BLaER1 (cell line): Measurements from ENCODE around the gene TMEM184C.

Experiments used
- H3K27ac ChIP-seq: shearing (Covaris generic); formaldehyde crosslinking; 2 replicates; pipeline ENCODE4 v1.8.1; 2022
- H3K27me3 ChIP-seq: shearing (Covaris generic); formaldehyde crosslinking; 2 replicates; pipeline ENCODE4 v1.8.1; 2022
- H3K36me3 ChIP-seq: shearing (Covaris generic); formaldehyde crosslinking; 2 replicates; pipeline ENCODE4 v1.8.1; 2022
- H3K4me1 ChIP-seq: shearing (Covaris generic); formaldehyde crosslinking; 2 replicates; pipeline ENCODE4 v1.8.1; 2022
- H3K4me2 ChIP-seq: shearing (Covaris generic); formaldehyde crosslinking; 2 replicates; pipeline ENCODE4 v1.8.1; 2022
- H3K4me3 ChIP-seq: shearing (Covaris generic); formaldehyde crosslinking; 2 replicates; pipeline ENCODE4 v1.8.1; 2022
- H3K9ac ChIP-seq: shearing (Covaris generic); formaldehyde crosslinking; 2 replicates; pipeline ENCODE4 v1.8.1; 2022
- H3K9me3 ChIP-seq: shearing (Covaris generic); formaldehyde crosslinking; 2 replicates; pipeline ENCODE4 v1.8.1; 2022
- H4K20me1 ChIP-seq: shearing (Covaris generic); formaldehyde crosslinking; 2 replicates; pipeline ENCODE4 v1.8.1; 2022
- Cebpa-rat ChIP-seq: shearing (Covaris generic); IDR thresholded peaks from 2 replicates; pipeline ENCODE4 v1.8.1; 2022

TMEM184C gene

GRCh38 chr4:147583876-147584275 lies 33.3 kb upstream of the TMEM184C start:
- Histone ChIP-seq H3K4me1 (no peaks in the 10 kb centered on the region), H3K9me3 (peaks cover 8% of the 10 kb centered on the region), H3K27ac (no peak overlapping the region), H3K9ac (no peak overlapping the region), H3K4me3 (no peak overlapping the region), H3K36me3 (no peaks in the 10 kb centered on the region), H3K27me3 (no peaks in the 10 kb centered on the region), H3K4me2 (no peak overlapping the region), H4K20me1 (no peaks in the 10 kb centered on the region)
- TF ChIP-seq Cebpa-rat = no peak

DNA sequence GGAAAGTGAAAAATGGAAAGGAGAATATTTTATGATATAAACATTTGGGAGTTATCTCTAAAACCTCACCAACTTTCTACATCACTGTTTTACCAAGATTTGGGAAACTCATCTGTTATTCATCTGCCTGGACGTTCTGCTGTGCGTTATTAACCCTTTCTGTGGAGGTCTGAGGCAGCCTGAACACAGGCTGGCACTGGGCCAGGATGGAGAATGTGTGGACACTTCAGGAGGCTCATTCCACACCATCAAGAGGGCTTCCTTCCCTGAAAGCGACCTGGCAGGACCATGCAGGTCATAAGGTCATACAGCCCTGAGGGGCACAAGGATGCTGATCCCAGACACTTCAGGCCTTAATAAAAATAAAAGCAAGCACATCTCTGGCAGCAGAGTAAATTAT lies 31.2 kb upstream of the TMEM184C start:
- Histone ChIP-seq H3K9me3 (peaks cover 8% of the 10 kb centered on the region), H3K27ac (no peak overlapping the region), H4K20me1 (no peaks in the 10 kb centered on the region), H3K4me2 (no peak overlapping the region), H3K9ac (no peak overlapping the region), H3K27me3 (no peaks in the 10 kb centered on the region), H3K4me1 (no peaks in the 10 kb centered on the region), H3K36me3 (no peaks in the 10 kb centered on the region), H3K4me3 (no peak overlapping the region)
- no peak for TF ChIP-seq Cebpa-rat

DNA sequence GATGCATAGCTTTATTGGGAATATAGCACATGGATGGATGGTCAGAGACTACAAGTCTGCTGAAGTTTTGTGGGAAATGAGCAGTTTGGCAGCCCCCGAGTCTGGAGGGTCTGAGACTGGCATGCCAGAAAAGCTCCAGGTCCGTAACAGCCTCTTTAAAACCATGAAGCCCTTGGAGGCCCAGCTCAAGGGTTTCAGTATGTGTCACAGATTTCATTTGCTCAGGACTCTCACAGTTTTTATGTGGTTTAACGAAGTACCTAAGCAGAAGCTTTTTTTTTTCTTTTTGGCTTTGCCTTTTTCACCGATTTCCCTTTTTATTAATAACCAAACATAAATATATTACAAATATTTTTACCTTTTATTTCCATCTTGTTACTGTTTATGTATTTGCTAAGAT lies 30.6 kb upstream of the TMEM184C start:
- Histone ChIP-seq H4K20me1 (no peaks in the 10 kb centered on the region), H3K27me3 (no peaks in the 10 kb centered on the region), H3K9me3 (peaks cover 8% of the 10 kb centered on the region), H3K4me1 (no peaks in the 10 kb centered on the region), H3K9ac (no peak overlapping the region), H3K4me2 (no peak overlapping the region), H3K4me3 (no peak overlapping the region), H3K27ac (no peak overlapping the region), H3K36me3 (no peaks in the 10 kb centered on the region)
- TF ChIP-seq Cebpa-rat = no peak

GRCh38 chr4:147587041-147587440 lies 30.2 kb upstream of the TMEM184C start:
- H3K9me3 ChIP-seq = peaks cover 8% of the 10 kb centered on the region
- no peaks in the 10 kb centered on the region for H3K27me3 ChIP-seq
- TF ChIP-seq Cebpa-rat = no peak
- H3K27ac ChIP-seq = no peak overlapping the region
- H3K4me1 ChIP-seq = no peaks in the 10 kb centered on the region
- no peak overlapping the region for H3K9ac ChIP-seq
- H3K36me3 ChIP-seq = no peaks in the 10 kb centered on the region
- H3K4me2 ChIP-seq = no peak overlapping the region
- no peaks in the 10 kb centered on the region for H4K20me1 ChIP-seq
- no peak overlapping the region for H3K4me3 ChIP-seq

DNA sequence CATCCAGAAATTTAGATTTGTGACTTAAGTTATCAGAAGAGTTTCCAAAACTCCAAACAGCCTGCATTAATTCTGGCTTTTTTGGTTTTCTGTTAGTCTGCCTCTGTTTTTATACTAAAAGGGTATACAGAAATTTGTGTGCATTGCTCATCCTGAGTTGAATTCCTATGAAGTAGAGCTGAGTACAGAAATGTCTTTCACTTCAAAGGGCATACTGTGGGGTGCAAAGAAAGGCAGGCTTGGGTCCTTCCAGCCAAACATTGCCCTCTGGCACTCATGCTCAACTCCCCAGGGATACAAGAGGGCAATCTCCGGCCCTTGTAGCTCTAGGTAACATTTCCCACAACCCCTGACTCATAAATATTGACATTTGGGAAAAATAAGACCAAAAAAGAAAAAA lies 27.6 kb upstream of the TMEM184C start:
- no peak overlapping the region for H3K4me2 ChIP-seq
- no peak overlapping the region for H3K27ac ChIP-seq
- no peak for TF ChIP-seq Cebpa-rat
- H4K20me1 ChIP-seq = no peaks in the 10 kb centered on the region
- peaks cover 1% of the 10 kb centered on the region for H3K9me3 ChIP-seq
- H3K27me3 ChIP-seq = no peaks in the 10 kb centered on the region
- no peaks in the 10 kb centered on the region for H3K36me3 ChIP-seq
- H3K4me3 ChIP-seq = no peak overlapping the region
- no peak overlapping the region for H3K9ac ChIP-seq
- no peaks in the 10 kb centered on the region for H3K4me1 ChIP-seq

DNA sequence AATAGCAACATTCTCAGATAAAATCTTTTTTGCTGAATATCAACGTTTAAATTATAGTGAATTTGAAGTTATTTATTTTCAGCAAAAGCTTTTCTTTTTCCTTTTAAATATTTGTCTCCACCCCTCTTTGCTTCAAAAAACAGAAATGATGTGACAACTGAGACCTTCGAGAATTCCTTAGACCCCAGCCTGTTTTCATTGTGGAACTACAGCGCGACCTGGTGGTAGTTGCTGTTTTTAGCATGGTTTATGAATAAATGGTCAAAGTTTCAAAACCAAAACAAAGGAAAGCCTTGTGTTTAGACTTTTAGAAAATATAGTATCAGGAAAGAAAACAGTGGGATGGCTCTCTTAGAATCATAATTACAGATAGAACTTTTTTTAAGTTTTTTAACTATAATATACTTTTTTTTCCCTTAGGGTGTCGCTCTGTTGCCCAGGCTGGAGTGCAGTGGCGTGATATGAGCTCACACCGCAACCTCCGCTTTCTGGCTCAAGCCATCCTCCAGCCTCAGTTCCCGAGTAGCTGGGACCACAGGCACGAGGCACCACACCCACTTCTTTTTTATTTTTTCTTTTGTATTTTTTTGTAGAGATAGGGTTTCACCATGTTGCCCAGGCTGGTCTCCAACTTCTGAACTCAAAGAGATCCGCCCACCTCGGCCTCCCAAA lies 26.8 kb upstream of the TMEM184C start:
- TF ChIP-seq Cebpa-rat = no peak
- H3K9ac ChIP-seq = no peak overlapping the region
- no peaks in the 10 kb centered on the region for H3K36me3 ChIP-seq
- H3K4me3 ChIP-seq = no peak overlapping the region
- no peaks in the 10 kb centered on the region for H3K4me1 ChIP-seq
- no peaks in the 10 kb centered on the region for H3K27me3 ChIP-seq
- no peak overlapping the region for H3K4me2 ChIP-seq
- H4K20me1 ChIP-seq = no peaks in the 10 kb centered on the region
- no peaks in the 10 kb centered on the region for H3K9me3 ChIP-seq
- H3K27ac ChIP-seq = no peak overlapping the region

GRCh38 chr4:147591106-147591505 lies 26.1 kb upstream of the TMEM184C start:
- H3K9me3 ChIP-seq = no peaks in the 10 kb centered on the region

GRCh38 chr4:147594107-147594506 lies 23.1 kb upstream of the TMEM184C start:
- no peak overlapping the region for H3K27ac ChIP-seq
- no peak for TF ChIP-seq Cebpa-rat

More at GRCh38 chr4:147591106-147591505, 26.1 kb upstream of the TMEM184C start:
- Histone ChIP-seq H3K9ac (no peak overlapping the region), H3K4me1 (no peaks in the 10 kb centered on the region), H3K4me3 (no peak overlapping the region), H3K27ac (no peak overlapping the region), H3K4me2 (no peak overlapping the region), H4K20me1 (no peaks in the 10 kb centered on the region), H3K27me3 (no peaks in the 10 kb centered on the region), H3K36me3 (no peaks in the 10 kb centered on the region)
- TF ChIP-seq Cebpa-rat = no peak

DNA sequence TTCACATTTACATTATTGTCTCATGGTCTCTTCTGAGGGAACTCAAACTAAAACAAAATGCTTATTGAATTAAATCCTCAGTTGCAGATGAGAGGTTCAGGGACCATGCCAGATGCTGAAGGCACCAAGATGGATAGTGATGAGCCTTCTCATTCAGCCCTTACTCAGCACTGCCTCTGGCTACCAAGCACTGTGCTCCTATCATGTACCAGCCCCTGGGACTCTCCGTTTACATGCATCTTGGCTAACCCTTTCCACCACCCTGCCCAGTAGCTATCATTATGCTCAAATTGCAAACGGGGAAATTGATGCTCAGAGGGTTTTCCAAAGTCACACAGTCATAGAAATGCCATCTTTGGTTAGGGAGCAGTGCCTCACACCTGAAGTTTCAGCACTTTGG lies 22.6 kb upstream of the TMEM184C start:
- H3K27ac ChIP-seq = no peak overlapping the region
- no peak overlapping the region for H3K4me3 ChIP-seq
- no peak overlapping the region for H3K9ac ChIP-seq
- H3K4me1 ChIP-seq = no peaks in the 10 kb centered on the region
- no peak overlapping the region for H3K4me2 ChIP-seq
- no peaks in the 10 kb centered on the region for H4K20me1 ChIP-seq
- no peaks in the 10 kb centered on the region for H3K9me3 ChIP-seq
- no peaks in the 10 kb centered on the region for H3K36me3 ChIP-seq
- no peaks in the 10 kb centered on the region for H3K27me3 ChIP-seq
- TF ChIP-seq Cebpa-rat = no peak

More at GRCh38 chr4:147594107-147594506, 23.1 kb upstream of the TMEM184C start:
- Histone ChIP-seq H4K20me1 (no peaks in the 10 kb centered on the region), H3K4me1 (no peaks in the 10 kb centered on the region), H3K9ac (no peak overlapping the region), H3K27me3 (no peaks in the 10 kb centered on the region), H3K4me3 (no peak overlapping the region), H3K36me3 (no peaks in the 10 kb centered on the region), H3K4me2 (no peak overlapping the region), H3K9me3 (no peaks in the 10 kb centered on the region)

DNA sequence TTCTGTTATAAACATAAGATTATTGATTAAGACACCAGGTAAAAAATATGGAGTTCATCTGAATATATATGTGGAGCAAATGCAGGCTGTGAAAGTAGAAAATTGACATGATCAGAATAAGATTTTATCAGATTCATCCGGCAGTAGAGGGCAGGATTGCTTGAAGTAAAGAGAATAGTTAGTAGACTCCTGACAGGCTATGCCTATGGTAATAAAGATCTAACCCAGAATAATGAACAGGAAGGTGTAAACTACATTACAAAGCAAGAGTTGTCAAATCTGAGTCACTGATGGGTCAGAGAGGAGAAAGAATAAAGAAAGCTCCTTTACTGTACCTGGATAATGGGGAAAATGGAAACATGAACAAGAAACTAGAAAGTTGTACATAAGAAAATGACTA lies 20.8 kb upstream of the TMEM184C start:
- H3K4me3 ChIP-seq = no peak overlapping the region
- H3K4me1 ChIP-seq = no peaks in the 10 kb centered on the region
- no peak for TF ChIP-seq Cebpa-rat
- no peak overlapping the region for H3K9ac ChIP-seq
- no peaks in the 10 kb centered on the region for H4K20me1 ChIP-seq
- H3K36me3 ChIP-seq = no peaks in the 10 kb centered on the region
- no peaks in the 10 kb centered on the region for H3K27me3 ChIP-seq
- no peak overlapping the region for H3K4me2 ChIP-seq
- H3K9me3 ChIP-seq = no peaks in the 10 kb centered on the region
- H3K27ac ChIP-seq = no peak overlapping the region

DNA sequence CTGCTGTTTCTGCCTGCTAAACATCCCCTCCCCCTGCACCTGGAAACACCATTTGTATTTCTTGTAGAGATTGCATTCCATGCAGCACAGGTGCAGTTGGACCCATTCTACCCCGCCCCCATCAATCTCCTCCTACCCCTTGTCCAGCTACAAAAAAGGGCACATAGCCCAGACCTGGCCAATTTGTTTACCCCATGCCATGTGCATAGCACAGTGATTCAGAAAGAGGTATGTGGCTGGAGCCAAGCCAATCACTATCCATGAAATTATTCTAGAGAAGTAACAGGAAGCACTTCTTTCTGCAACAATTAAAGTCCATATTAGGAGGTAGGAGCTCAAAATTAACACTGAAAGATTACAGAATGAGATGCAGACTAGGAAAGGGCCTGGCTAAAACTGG lies 20.2 kb upstream of the TMEM184C start:
- Histone ChIP-seq H3K36me3 (no peaks in the 10 kb centered on the region), H3K9me3 (no peaks in the 10 kb centered on the region), H3K27ac (no peak overlapping the region), H3K4me3 (no peak overlapping the region), H3K4me1 (no peaks in the 10 kb centered on the region), H3K27me3 (no peaks in the 10 kb centered on the region), H3K4me2 (no peak overlapping the region), H3K9ac (no peak overlapping the region), H4K20me1 (no peaks in the 10 kb centered on the region)
- no peak for TF ChIP-seq Cebpa-rat
